GM23338 (cell line): ENCODE data around the gene GJA1. TPM values are rescaled to one million over a fixed set of nuclear protein-coding genes. Genes with fewer than 3 reads are reported as not detected.

Source experiments
- ATAC-seq: fragments of 200-7000 bp; cut with Tn5 transposase; 3 replicates; pipeline ENCODE4 v1.9.1; 2020
- DNase-seq: peaks from one replicate; pipeline ENCODE4 v3.0.0-alpha.2; 2015; ENCODE audit warnings: low spot score
- H2AFZ ChIP-seq: fragments of 200-600 bp; sonication (generic); 2 replicates; pipeline ENCODE4 v1.8.0; 2016; ENCODE audit warnings: antibody characterized with exemption, mild to moderate bottlenecking, moderate library complexity
- H3F3A ChIP-seq: fragments of 200-600 bp; sonication (generic); replicated peaks from 2 replicates; pipeline ENCODE4 v1.8.0; 2017; ENCODE audit warnings: antibody characterized with exemption, mixed run types, low read depth
- H3K27ac ChIP-seq: fragments of 200-600 bp; sonication (generic); 2 replicates; pipeline ENCODE4 v1.6.1; 2016; ENCODE audit warnings: low read depth
- H3K27me3 ChIP-seq: fragments of 200-600 bp; sonication (generic); 2 replicates; pipeline ENCODE4 v1.8.0; 2016; ENCODE audit warnings: mild to moderate bottlenecking, mixed run types, moderate library complexity; ENCODE audit not compliant: insufficient read depth
- H3K36me3 ChIP-seq: fragments of 200-600 bp; sonication (generic); 2 replicates; pipeline ENCODE4 v1.8.0; 2016; ENCODE audit warnings: mild to moderate bottlenecking; ENCODE audit not compliant: insufficient read depth
- H3K4me1 ChIP-seq: fragments of 200-600 bp; sonication (generic); 2 replicates; pipeline ENCODE4 v1.8.0; 2016; ENCODE audit warnings: mild to moderate bottlenecking, moderate library complexity; ENCODE audit not compliant: insufficient read depth
- H3K4me2 ChIP-seq: fragments of 200-600 bp; sonication (generic); 2 replicates; pipeline ENCODE4 v1.7.1; 2017; ENCODE audit warnings: mixed run types
- H3K4me3 ChIP-seq: fragments of 200-600 bp; sonication (generic); 2 replicates; pipeline ENCODE4 v1.6.1; 2016; ENCODE audit warnings: mixed run types
- H3K79me2 ChIP-seq: fragments of 200-600 bp; sonication (generic); replicated peaks from 2 replicates; pipeline ENCODE4 v1.8.0; 2017; ENCODE audit warnings: mild to moderate bottlenecking; ENCODE audit not compliant: insufficient read depth
- H3K9me2 ChIP-seq: fragments of 200-600 bp; sonication (generic); 2 replicates; pipeline ENCODE4 v1.8.0; 2017; ENCODE audit not compliant: insufficient read depth
- H4K20me1 ChIP-seq: fragments of 200-600 bp; sonication (generic); replicated peaks from 2 replicates; pipeline ENCODE4 v1.8.0; 2017; ENCODE audit warnings: mild to moderate bottlenecking; ENCODE audit not compliant: insufficient read depth
- H3K27ac Mint-ChIP-seq: 2 replicates; pipeline ENCODE4 v1.8.0; 2020; ENCODE audit warnings: inconsistent platforms, mild to moderate bottlenecking, moderate library complexity, mixed read lengths
- H3K27me3 Mint-ChIP-seq: 3 replicates; pipeline ENCODE4 v1.8.0; 2022; ENCODE audit warnings: low read depth, mild to moderate bottlenecking, moderate library complexity, mixed read lengths, inconsistent platforms; ENCODE audit not compliant: insufficient read depth, poor library complexity
- H3K36me3 Mint-ChIP-seq: 3 replicates; pipeline ENCODE4 v1.8.0; 2021; ENCODE audit warnings: low read depth, mild to moderate bottlenecking, inconsistent platforms, moderate library complexity, mixed read lengths
- H3K4me1 Mint-ChIP-seq: 3 replicates; pipeline ENCODE4 v1.8.0; 2020; ENCODE audit warnings: mild to moderate bottlenecking, inconsistent platforms, mixed read lengths
- H3K4me3 Mint-ChIP-seq: 3 replicates; pipeline ENCODE4 v1.8.0; 2021; ENCODE audit warnings: moderate library complexity, mild to moderate bottlenecking, inconsistent platforms, mixed read lengths
- H3K9me3 Mint-ChIP-seq: 3 replicates; pipeline ENCODE4 v1.8.0; 2020; ENCODE audit warnings: moderate library complexity, mild to moderate bottlenecking, inconsistent platforms, mixed read lengths
- CTCF ChIP-seq, 2 experiments: fragments of 200-600 bp in 1 of 2; sonication (generic) in 1 of 2; conservative IDR thresholded peaks; 2 replicates each; pipeline versions ENCODE4 v1.5.1 to v1.6.1; 2016 to 2017; ENCODE audit warnings: antibody characterized with exemption in 2 of 2, low read depth in 2 of 2, mild to moderate bottlenecking in 2 of 2, moderate library complexity in 1 of 2
- EZH2phosphoT487 ChIP-seq: fragments of 200-600 bp; sonication (generic); IDR thresholded peaks from one replicate; pipeline ENCODE4 v1.8.1; 2018; ENCODE audit warnings: antibody characterized with exemption; ENCODE audit not compliant: unreplicated experiment
- NANOG ChIP-seq: IDR thresholded peaks from 2 replicates; pipeline ENCODE4 v1.6.1; 2016; ENCODE audit warnings: antibody characterized with exemption, borderline replicate concordance
- REST ChIP-seq: IDR thresholded peaks from one replicate; pipeline ENCODE4 v1.6.1; 2018; ENCODE audit warnings: antibody characterized with exemption; ENCODE audit not compliant: unreplicated experiment
- polyA plus RNA-seq: library from polyadenylated mRNA; unstranded; fragments of >200 nt; fragmentation: Nextera tagmentation; extraction: Ambion mirVana; gene quantifications from 2 replicates; pipeline ENCODE4 v1.2.1, GENCODE V29; 2016
- total RNA-seq: library from RNA; depleted of rRNA; stranded (reverse); fragments of >200 nt; shearing (Covaris generic); gene quantifications from 2 replicates; pipeline ENCODE4 v1.2.3, GENCODE V29; 2014

GJA1 gene
- total and polyA plus RNA-seq, 2 experiments from 2014 or later: 262 to 609 TPM

GRCh38 chr6:121426686-121427085, 8.8 kb upstream of the GJA1 start (continued):
- no peak for TF ChIP-seq CTCF (conservative IDR thresholded peaks at IDR 0.05; ENCODE audit: low read depth in 2 of 2)

- Mint-ChIP-seq H3K4me1 (peaks cover 22% of the 10 kb centered on the region), H3K4me3 (no peak overlapping the region), H3K36me3 (peaks cover 3% of the 10 kb centered on the region; the same call in 1 of the 3 replicates), H3K27me3 (no peaks in the 10 kb centered on the region), H3K9me3 (0 out of 3 replicates have a peak, but pooled peaks cover 3% of the 10 kb centered on the region), H3K27ac (no peak overlapping the region; the same call in 1 of the 2 replicates)
- H3K9me2 ChIP-seq: no peaks in the 10 kb centered on the region
- no peak overlapping the region for H2AFZ ChIP-seq
- H3K79me2 ChIP-seq: peaks cover 19% of the 10 kb centered on the region
- H4K20me1 ChIP-seq: no peaks in the 10 kb centered on the region
- no peaks in the 10 kb centered on the region for H3K36me3 ChIP-seq
- no peak overlapping the region for H3K4me3 ChIP-seq
- no peak overlapping the region for H3K4me2 ChIP-seq
- no peak for TF ChIP-seq CTCF (conservative IDR thresholded peaks at IDR 0.05; ENCODE audit: low read depth in 2 of 2)
- no peaks in the 10 kb centered on the region; the same call in 1 of the 2 replicates for H3F3A ChIP-seq
- DNase-seq (no peak), ATAC-seq (no peak)
- H3K27me3 ChIP-seq: no peaks in the 10 kb centered on the region
- peaks cover 17% of the 10 kb centered on the region for H3K4me1 ChIP-seq
- H3K27ac ChIP-seq: no peak overlapping the region
These were observed 6.3 kb upstream of the GJA1 start for GRCh38 chr6:121428872-121429756.

GRCh38 chr6:121430514-121431460, 4.7 kb upstream of the GJA1 start:
- peak overlapping the region; percentile 47 for H3K4me2 ChIP-seq
- H3K4me3 Mint-ChIP-seq: peak overlapping the region; percentile 64
- H3K27ac Mint-ChIP-seq: peak overlapping the region; percentile 77
- TF ChIP-seq EZH2phosphoT487 (no peak), CTCF (conservative IDR thresholded peaks at IDR 0.05; ENCODE audit: low read depth in 2 of 2) (peak; percentile 80 to 94), REST (no peak), NANOG (peak; percentile 94)

More at GRCh38 chr6:121430514-121431460, 4.7 kb upstream of the GJA1 start:
- no peaks in the 10 kb centered on the region for H3K27me3 Mint-ChIP-seq
- H2AFZ ChIP-seq: no peak overlapping the region
- H3K9me3 Mint-ChIP-seq: 0 out of 3 replicates have a peak, but pooled peaks cover 3% of the 10 kb centered on the region
- H3K36me3 ChIP-seq: no peaks in the 10 kb centered on the region
- peak overlapping the region; percentile 87 for H3K27ac ChIP-seq
- H4K20me1 ChIP-seq: no peaks in the 10 kb centered on the region
- H3K36me3 Mint-ChIP-seq: peaks cover 3% of the 10 kb centered on the region; the same call in 1 of the 3 replicates
- peak; percentile 70 for DNase-seq
- H3K79me2 ChIP-seq: peaks cover 34% of the 10 kb centered on the region
- H3K27me3 ChIP-seq: no peaks in the 10 kb centered on the region
- peak; percentile 70 for ATAC-seq
- no peaks in the 10 kb centered on the region for H3K9me2 ChIP-seq
- peaks cover 32% of the 10 kb centered on the region for H3K4me1 Mint-ChIP-seq
- H3K4me1 ChIP-seq: peaks cover 26% of the 10 kb centered on the region
- H3F3A ChIP-seq: no peaks in the 10 kb centered on the region; the same call in 1 of the 2 replicates
- peak overlapping the region; percentile 22 for H3K4me3 ChIP-seq
